GM12878 (cell line): ENCODE data around the gene MXRA8. TPM values are rescaled to one million over a fixed set of nuclear protein-coding genes. Genes with fewer than 3 reads are reported as not detected.
A peak's percentile ranks its signal among the peaks of the same experiment; 100 is the strongest.

Source experiments
- ATAC-seq: fragments of 200-7000 bp; cut with Tn5 transposase; 3 replicates; pipeline ENCODE4 v1.9.1; 2020; ENCODE audit warnings: mild to moderate bottlenecking, moderate library complexity
- BruUV-seq: library from RNA; stranded (reverse); fragments of 400-500 nt; replicated peaks from 2 replicates; lab custom pipeline; 2021; lab: Mats Ljungman, UMichigan
- CTCF ChIA-PET: fragments of 300-600 bp; sonication (Branson Sonifier 250); formaldehyde crosslinking; extraction: SDS; loops from one replicate; lab custom pipeline; 2021; ENCODE audit warnings: inconsistent platforms; lab: Yijun Ruan, JAX
- POLR2A ChIA-PET: fragments of 350-600 bp; formaldehyde crosslinking; extraction: SDS; loops from one replicate; lab custom pipeline; 2021; ENCODE audit warnings: inconsistent platforms; lab: Charles Lee
- RAD21 ChIA-PET: fragments of 300-600 bp; sonication (Branson Sonifier 250); formaldehyde crosslinking; loops from one replicate; lab custom pipeline; 2023; ENCODE audit warnings: antibody characterized with exemption; ENCODE audit not compliant: unreplicated experiment; lab: Charles Lee
- SMC1A ChIA-PET: fragments of 300-600 bp; sonication (Branson Sonifier 250); formaldehyde crosslinking; loops from one replicate; lab custom pipeline; 2023; ENCODE audit not compliant: unreplicated experiment, uncharacterized antibody; lab: Charles Lee
- DNase-seq: peaks from one replicate; pipeline ENCODE4 v3.0.0-alpha.2; 2011; ENCODE audit warnings: low read depth, low spot score
- FAIRE-seq: peaks from 3 replicates; lab custom pipeline; 2011; peaks lifted over from hg19 to GRCh38; lab: Jason Lieb, UNC
- H2AFZ ChIP-seq: 2 replicates; pipeline ENCODE4 v1.6.0; 2011; ENCODE audit warnings: low read depth, low read length, control low read depth; ENCODE audit not compliant: control insufficient read depth
- H3K27ac ChIP-seq: 2 replicates; pipeline ENCODE4 v1.5.1; 2011; ENCODE audit warnings: control low read depth; ENCODE audit not compliant: control insufficient read depth, insufficient read depth
- H3K27me3 ChIP-seq, 2 experiments: replicated peaks in 1 of 2; 2 replicates each; pipeline versions ENCODE4 v1.6.0 to v1.6.1; 2011; ENCODE audit warnings: low read length in 1 of 2; ENCODE audit not compliant: control insufficient read depth in 2 of 2, insufficient read depth in 2 of 2
- H3K36me3 ChIP-seq, 2 experiments: 2 replicates each; pipeline ENCODE4 v1.5.1; 2011; ENCODE audit warnings: low read length in 1 of 2; ENCODE audit not compliant: control insufficient read depth in 2 of 2, insufficient read depth in 2 of 2
- H3K4me1 ChIP-seq: 2 replicates; pipeline ENCODE4 v1.6.1; 2011; ENCODE audit warnings: mild to moderate bottlenecking, low read length, moderate library complexity, mixed read lengths; ENCODE audit not compliant: control insufficient read depth, insufficient read depth
- H3K4me2 ChIP-seq: 2 replicates; pipeline ENCODE4 v1.6.0; 2011; ENCODE audit warnings: control low read depth; ENCODE audit not compliant: control insufficient read depth, insufficient read depth
- H3K4me3 ChIP-seq: fragments of 200-600 bp; sonication (generic); 2 replicates; pipeline ENCODE4 v1.5.1; 2016
- H3K79me2 ChIP-seq: 2 replicates; pipeline ENCODE4 v1.6.0; 2011; ENCODE audit warnings: low read length; ENCODE audit not compliant: control insufficient read depth, insufficient read depth
- H3K9ac ChIP-seq: 2 replicates; pipeline ENCODE4 v1.8.0; 2011; ENCODE audit warnings: low read length, control low read depth, mixed read lengths; ENCODE audit not compliant: control insufficient read depth, insufficient read depth
- H3K9me3 ChIP-seq: replicated peaks from 3 replicates; pipeline ENCODE4 v1.5.1; 2011; ENCODE audit warnings: mild to moderate bottlenecking, low read length; ENCODE audit not compliant: control insufficient read depth, insufficient read depth
- H4K20me1 ChIP-seq: 2 replicates; pipeline ENCODE4 v1.6.0; 2011; ENCODE audit not compliant: control insufficient read depth, insufficient read depth
- CBX3 ChIP-seq: fragments of 200-600 bp; sonication (generic); IDR thresholded peaks from 2 replicates; pipeline ENCODE4 v1.6.1; 2016; ENCODE audit warnings: low read depth, borderline replicate concordance
- EP300 ChIP-seq, 2 experiments: fragments of 150-350 bp in 1 of 2; IDR thresholded peaks; 2 replicates each; pipeline ENCODE4 v1.6.1; 2011 to 2012; ENCODE audit warnings: low read depth in 2 of 2, low read length in 2 of 2, borderline replicate concordance in 1 of 2, improper control_type of control experiment in 1 of 2, inconsistent platforms in 1 of 2; ENCODE audit not compliant: control insufficient read depth in 1 of 2
- NR2F1 ChIP-seq: fragments of 450-650 bp; conservative IDR thresholded peaks from 2 replicates; pipeline ENCODE4 v1.6.1; 2017; ENCODE audit warnings: mild to moderate bottlenecking
- RBBP5 ChIP-seq: fragments of 200-600 bp; sonication (generic); conservative IDR thresholded peaks from 2 replicates; pipeline ENCODE4 v1.6.1; 2016
- RUNX3 ChIP-seq: IDR thresholded peaks from 2 replicates; pipeline ENCODE4 v1.6.1; 2012; ENCODE audit warnings: low read length, inconsistent platforms
- SIN3A ChIP-seq: IDR thresholded peaks from 2 replicates; pipeline ENCODE4 v1.6.1; 2012; ENCODE audit warnings: low read depth, low read length, improper control_type of control experiment
- SMC3 ChIP-seq: IDR thresholded peaks from 2 replicates; pipeline ENCODE4 v1.6.1; 2011; ENCODE audit warnings: low read length, improper control_type of control experiment, borderline replicate concordance
- SP1 ChIP-seq: IDR thresholded peaks from one replicate; pipeline ENCODE4 v1.6.1; 2011; ENCODE audit warnings: low read depth, low read length
- SUZ12 ChIP-seq: fragments of 200-600 bp; sonication (generic); IDR thresholded peaks from one replicate; pipeline ENCODE4 v1.6.1; 2018; ENCODE audit warnings: antibody characterized with exemption, mild to moderate bottlenecking; ENCODE audit not compliant: unreplicated experiment
- WGBS: methylation state at CpG from one replicate; pipeline ENCODE4 v1.1.6; 2016; ENCODE audit warnings: low lambda C conversion rate; ENCODE audit not compliant: insufficient replicate concordance, insufficient coverage; ENCODE audit errors: missing lambda C conversion rate; 5-methylcytosine and 5-hydroxymethylcytosine counted together
- in situ Hi-C: fragments of 300-500 bp; cut with MboI; formaldehyde crosslinking; loops from 9 replicates; pipeline ENCODE4 v1.14.3; 2018; ENCODE audit warnings: mixed read lengths
- intact Hi-C: fragments of 100-400 bp; cut with micrococcal nuclease; formaldehyde crosslinking; loops from one replicate; pipeline ENCODE4 v1.14.2; 2022; ENCODE audit not compliant: unreplicated experiment
- polyA plus RNA-seq, 11 experiments: library from polyadenylated mRNA; depleted of rRNA in 4 of 11; unstranded in 6 of 11; stranded (reverse) in 5 of 11; fragments of >200 nt; fragmentation: Nextera tagmentation in 4 of 11; fragmentation: Illumina TruSeq in 1 of 11; extraction: Ambion mirVana in 4 of 11; extraction: Trizol in 1 of 11; gene quantifications; 1 replicate in 1 of 11; 2 replicates in 10 of 11; pipeline versions ENCODE4 v1.2.1 to v1.2.3, GENCODE V29; 2011 to 2016; ENCODE audit warnings: inconsistent platforms in 2 of 11, missing spikeins in 2 of 11, low read depth in 1 of 11
- total RNA-seq, 4 experiments: library from RNA; depleted of rRNA in 3 of 4; stranded (reverse); fragments of >200 nt in 3 of 4; fragmentation: Illumina TruSeq in 1 of 4; extraction: Trizol in 1 of 4; gene quantifications; 2 replicates each; pipeline versions ENCODE4 v1.2.1 to v1.2.3, GENCODE V29; 2013 to 2021

Gene MXRA8
- total and polyA plus RNA-seq, 10 of the 15 experiments (the other 5 are each of a cell fraction or from before 2014, with no cell fraction given): 0.11 to 0.54 (median 0.21) TPM; not detected in 6

DNA sequence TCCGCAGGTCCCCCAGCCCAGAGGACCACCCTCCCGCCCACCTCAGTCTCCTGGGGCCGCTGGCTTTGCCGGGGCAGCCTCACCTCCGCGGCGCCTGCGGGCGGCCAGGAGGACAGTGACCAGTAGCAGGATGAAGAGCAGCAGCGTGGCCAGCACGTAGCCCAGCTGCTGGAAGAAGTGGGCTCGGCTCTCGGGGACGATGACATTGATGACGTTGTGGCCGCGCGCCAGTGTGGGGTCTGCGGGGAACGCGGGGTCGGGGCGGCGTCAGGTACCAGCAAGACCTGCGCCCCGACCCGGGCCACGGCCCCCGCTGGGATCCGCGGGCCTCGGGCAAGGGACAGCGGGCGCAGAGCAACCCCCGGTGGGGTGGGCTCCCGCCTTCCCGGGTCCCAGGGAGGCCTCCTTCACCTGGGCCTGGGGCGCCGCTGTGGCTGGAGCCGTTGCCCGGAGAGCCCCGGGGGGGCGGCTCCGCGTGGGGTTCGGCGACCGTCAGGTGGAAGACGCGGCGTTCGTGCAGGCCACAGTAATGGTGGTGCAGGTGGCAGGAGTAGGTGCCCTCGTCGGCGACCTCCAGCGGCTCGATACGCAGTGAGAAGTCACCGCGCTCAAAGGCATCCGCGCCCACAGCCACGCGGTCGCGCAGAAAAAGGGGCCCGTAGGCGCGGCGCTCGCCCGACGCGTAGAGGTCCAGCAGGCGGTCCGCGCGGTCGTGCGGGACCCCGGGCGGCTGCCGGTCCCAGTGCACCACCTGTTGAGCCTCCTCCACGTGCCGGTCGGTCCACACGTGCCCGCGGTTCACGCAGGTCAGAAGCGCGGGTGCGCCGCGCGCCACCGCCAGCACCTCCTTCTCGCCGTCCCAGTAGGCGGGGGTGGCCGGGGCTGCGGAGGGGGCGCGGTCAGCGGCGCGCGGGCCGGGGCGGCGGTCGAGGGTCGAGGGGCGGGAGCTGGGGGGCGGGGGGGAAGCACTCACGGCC lies 3.8 kb downstream of the MXRA8 start (continued):
- TF ChIP-seq SMC3 (no peak), CBX3 (no peak), SIN3A (no peak), SUZ12 (peak; percentile 62), RUNX3 (no peak)

DNA sequence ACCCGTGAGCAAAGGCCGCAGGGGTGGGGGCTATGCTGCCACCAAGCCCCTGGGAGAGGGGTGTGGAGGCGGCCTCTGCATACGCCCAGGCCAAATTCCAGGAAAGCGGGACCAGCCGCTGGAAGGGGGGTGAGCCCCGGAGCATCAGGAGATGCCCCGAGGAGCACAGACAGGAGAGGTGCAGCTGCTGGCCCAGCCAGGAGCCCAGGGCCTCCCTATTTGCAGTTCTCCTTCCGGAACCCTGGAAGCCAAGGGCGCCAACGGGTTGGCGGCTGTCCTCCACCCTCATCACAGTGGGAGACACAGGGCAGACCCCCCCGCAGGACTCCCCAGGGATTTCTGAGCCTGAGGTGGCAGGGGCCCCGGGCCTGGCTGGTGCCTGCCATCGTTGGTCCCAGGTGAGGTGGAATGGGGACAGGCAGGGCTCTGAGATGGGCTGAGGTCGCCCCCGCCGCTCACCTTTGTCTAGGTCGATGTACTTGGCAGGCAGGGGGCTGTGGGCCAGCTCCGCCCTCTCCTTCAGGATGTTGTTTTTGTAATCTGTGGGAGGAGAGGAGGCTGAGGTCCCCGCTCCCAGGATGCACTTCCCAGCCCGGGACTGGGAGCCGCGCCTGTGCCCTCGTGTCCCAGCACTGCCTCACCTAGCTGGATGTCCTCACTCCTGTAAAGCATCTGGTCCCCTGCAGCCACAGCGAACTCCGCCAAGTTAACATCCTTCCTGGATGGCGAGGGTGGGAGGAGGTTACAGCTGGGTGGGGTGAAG lies 4.8 kb downstream of the MXRA8 start:
- no TSS peak for BruUV-seq
- intact Hi-C loops: no loop called here
- Histone ChIP-seq H3K79me2 (no peaks in the 10 kb centered on the region; the same call in 1 of the 2 replicates), H2AFZ (no peak overlapping the region), H3K27ac (no peak overlapping the region), H3K27me3 (peaks cover 0 to 3% of the 10 kb centered on the region in 2 experiments; a peak in 2 of 4 replicates), H3K4me3 (no peak overlapping the region), H3K4me2 (no peak overlapping the region), H3K9ac (no peak overlapping the region), H4K20me1 (no peaks in the 10 kb centered on the region), H3K4me1 (no peaks in the 10 kb centered on the region), H3K9me3 (no peaks in the 10 kb centered on the region), H3K36me3 (no peaks in the 10 kb centered on the region)
- in situ Hi-C loops: no loop called here
- ChIA-PET POLR2A (no interaction called here), CTCF (no interaction called here), RAD21 (no interaction called here), SMC1A (no interaction called here)
- TF ChIP-seq SP1 (no peak), SMC3 (no peak), RBBP5 (no peak), EP300 (IDR thresholded peaks at IDR 0.05; ENCODE audit: borderline replicate concordance in 1 of 2, control insufficient read depth in 1 of 2, low read depth in 2 of 2, low read length in 2 of 2) (no peak), NR2F1 (no peak)
- 25% methylated on average over 28 of the region's 28 CpGs for WGBS
- FAIRE-seq (no peak), ATAC-seq (no peak), DNase-seq (no peak)
